Activated CD8-positive, alpha-beta T cell treated with anti-CD3 and anti-CD28 coated beads, Interleukin-2, amount 10 ng/mL, durations not matched to agents 7 days and 5 days (primary cell): ENCODE measurements around the gene ADPGK. TPM values are rescaled to one million over a fixed set of nuclear protein-coding genes. Genes with fewer than 3 reads are reported as not detected.

Source experiments
- ATAC-seq: fragments of 150-1000 bp; cut with Tn5 transposase; one replicate; pipeline ENCODE4 v1.10.0; 2021; ENCODE audit warnings: moderate library complexity
- CTCF ChIA-PET: fragments of 350-600 bp; sonication (Branson Sonifier 250); formaldehyde crosslinking; loops from one replicate; lab custom pipeline; 2021; ENCODE audit warnings: antibody characterized with exemption; lab: Charles Lee
- POLR2A ChIA-PET: fragments of 350-600 bp; sonication (Branson Sonifier 250); formaldehyde crosslinking; loops from one replicate; lab custom pipeline; 2021; ENCODE audit warnings: antibody characterized with exemption; lab: Charles Lee
- DNase-seq: peaks from one replicate; pipeline ENCODE4 v3.0.0-alpha.2; 2020
- H3K27ac Mint-ChIP-seq: one replicate; pipeline ENCODE4 v1.8.0; 2021; ENCODE audit warnings: mild to moderate bottlenecking, mixed read lengths
- H3K27me3 Mint-ChIP-seq: one replicate; pipeline ENCODE4 v1.8.0; 2021; ENCODE audit warnings: low read depth, mixed read lengths
- H3K36me3 Mint-ChIP-seq: one replicate; pipeline ENCODE4 v1.8.0; 2021; ENCODE audit warnings: low read depth, mixed read lengths
- H3K4me1 Mint-ChIP-seq: one replicate; pipeline ENCODE4 v1.8.0; 2021; ENCODE audit warnings: low read depth, mixed read lengths
- H3K4me3 Mint-ChIP-seq: one replicate; pipeline ENCODE4 v1.8.0; 2021; ENCODE audit warnings: mild to moderate bottlenecking, mixed read lengths
- H3K9me3 Mint-ChIP-seq: one replicate; pipeline ENCODE4 v1.8.0; 2022; ENCODE audit warnings: mixed read lengths; ENCODE audit not compliant: insufficient read depth
- total RNA-seq, 2 experiments: library from RNA; stranded (reverse); gene quantifications; one replicate each; pipeline ENCODE4 v1.2.3, GENCODE V29; 2021

The ADPGK gene
- total RNA-seq, 2 experiments from 2014 or later, result 69.3 to 76.2 TPM

DNA sequence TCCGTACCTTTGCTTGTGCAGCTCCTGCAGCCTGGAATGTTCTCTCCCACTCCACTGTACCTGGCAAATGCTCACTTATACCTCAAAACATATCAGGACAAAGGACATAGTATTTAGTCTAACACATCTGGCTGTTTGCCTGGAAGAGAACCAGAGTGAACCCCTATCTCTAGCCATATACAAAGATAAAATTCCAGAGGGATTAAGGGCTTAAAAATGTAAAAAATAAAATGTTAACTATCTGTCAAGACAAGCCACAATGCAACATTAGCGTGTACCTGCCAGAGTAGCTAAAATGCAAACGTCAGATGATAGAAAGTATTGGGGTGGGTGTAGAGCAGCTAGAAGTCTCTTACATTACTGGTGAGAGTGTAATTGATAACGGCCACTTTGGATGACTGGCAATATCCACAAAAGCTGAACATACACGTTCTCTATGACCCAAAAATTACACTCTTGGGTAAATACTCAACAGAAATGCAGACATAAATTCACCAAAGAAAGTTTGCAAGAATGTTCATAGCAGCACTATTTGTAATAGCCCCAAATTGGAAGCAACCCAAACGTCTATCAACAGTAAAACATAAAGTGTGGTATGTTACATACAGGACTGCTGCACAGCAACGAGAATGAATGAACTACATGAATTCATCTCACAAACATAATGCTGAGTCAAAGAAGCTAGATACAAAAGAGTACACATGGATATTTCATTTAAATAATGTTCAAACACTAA lies 18.2 kb upstream of the ADPGK start:
- Mint-ChIP-seq H3K4me1 (peaks cover 6% of the 10 kb centered on the region), H3K9me3 (no peaks in the 10 kb centered on the region), H3K27me3 (peaks cover 32% of the 10 kb centered on the region), H3K4me3 (no peak overlapping the region), H3K36me3 (no peaks in the 10 kb centered on the region), H3K27ac (no peak overlapping the region)
- no peak for DNase-seq
- ATAC-seq, result no peak
- CTCF ChIA-PET, result interaction anchor here (1.3 to 2.0 kb wide), 2 partner anchors 17 to 80 kb away, joined by 3 to 8 read pairs; no protein-coding TSS in a partner anchor
- POLR2A ChIA-PET, result no interaction called here

DNA sequence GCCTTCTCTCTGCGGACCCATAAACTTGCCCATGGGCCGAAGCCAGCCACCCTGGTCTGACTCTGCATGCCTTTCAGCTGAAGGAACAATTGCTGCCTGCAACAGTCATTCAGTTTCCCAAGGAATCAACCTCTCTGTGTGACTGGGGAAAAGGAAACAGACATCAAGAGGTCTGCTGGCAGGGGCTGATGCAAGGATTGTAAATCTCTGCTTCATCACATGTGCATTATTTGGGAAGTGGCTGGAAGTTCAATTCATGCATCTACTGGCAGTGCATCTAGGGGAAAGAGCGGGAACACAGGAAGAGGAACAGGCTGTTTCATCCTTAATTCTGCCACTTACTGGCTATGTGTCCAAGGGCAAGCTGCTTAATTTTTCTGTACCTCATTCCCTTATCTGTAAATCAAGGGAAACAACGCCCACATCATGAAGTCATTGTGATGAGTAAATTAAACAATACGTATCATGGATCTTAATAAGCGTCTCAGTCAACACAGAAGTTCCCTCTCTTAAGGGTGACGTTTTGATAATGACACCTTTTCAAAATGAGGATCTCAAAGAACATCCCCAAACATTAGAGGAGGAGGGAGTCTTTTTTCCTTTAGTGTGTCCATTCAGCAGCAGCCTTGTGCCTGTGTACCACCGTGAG lies 17.4 kb upstream of the ADPGK start:
- ATAC-seq, result no peak
- H3K27me3 Mint-ChIP-seq, result peaks cover 37% of the 10 kb centered on the region
- no peak overlapping the region for H3K4me3 Mint-ChIP-seq
- H3K27ac Mint-ChIP-seq, result no peak overlapping the region
- DNase-seq, result no peak
- no peaks in the 10 kb centered on the region for H3K36me3 Mint-ChIP-seq
- CTCF ChIA-PET, result interaction anchor here (1.3 to 2.0 kb wide), 2 partner anchors 17 to 79 kb away, joined by 3 to 8 read pairs; no protein-coding TSS in a partner anchor
- POLR2A ChIA-PET, result no interaction called here
- H3K9me3 Mint-ChIP-seq, result no peaks in the 10 kb centered on the region
- peaks cover 11% of the 10 kb centered on the region for H3K4me1 Mint-ChIP-seq

DNA sequence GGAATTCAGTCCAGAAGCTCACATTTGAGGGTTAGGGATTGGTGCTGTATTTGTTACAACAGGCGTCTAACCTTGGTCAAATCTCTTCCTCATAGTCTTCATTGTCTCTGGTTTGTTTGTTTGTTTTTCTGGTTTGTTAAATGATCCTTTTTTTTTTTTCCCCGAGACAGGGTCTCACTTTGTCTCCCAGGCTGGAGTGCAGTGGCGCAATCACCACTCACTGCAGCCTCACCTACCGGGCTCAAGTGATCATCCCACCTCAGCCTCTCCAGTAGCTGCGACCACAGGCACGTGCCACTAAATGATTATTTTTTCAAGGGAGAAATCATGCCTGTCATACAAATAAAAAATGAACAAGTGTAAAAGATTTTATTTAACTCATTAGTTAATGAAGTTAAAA lies 14.3 kb upstream of the ADPGK start:
- POLR2A ChIA-PET, result no interaction called here
- CTCF ChIA-PET, result interaction anchor here (0.7 to 1.2 kb wide), 2 partner anchors 75 to 284 kb away, joined by 5 to 7 read pairs; no protein-coding TSS in a partner anchor
- H3K27ac Mint-ChIP-seq, result peak overlapping the region; percentile 20

DNA sequence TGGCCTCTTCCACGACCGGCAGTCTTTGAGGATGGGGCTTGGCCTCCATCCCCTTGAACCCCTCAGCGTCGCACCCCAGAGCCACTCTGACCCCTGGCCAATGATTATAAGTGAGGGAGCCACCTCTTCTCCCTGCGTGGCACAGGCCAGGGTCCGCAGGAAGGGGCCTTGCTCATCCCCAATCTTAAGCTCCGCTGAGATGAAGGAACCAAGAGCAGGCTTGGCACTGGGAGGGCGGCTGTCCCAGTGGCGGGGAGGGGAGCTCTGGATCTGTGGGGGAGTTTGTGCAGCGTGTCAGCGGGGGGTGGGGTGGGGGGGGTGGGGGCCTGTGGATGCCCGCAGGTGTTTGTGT lies 13.8 kb upstream of the ADPGK start:
- Mint-ChIP-seq H3K36me3 (no peaks in the 10 kb centered on the region), H3K9me3 (no peaks in the 10 kb centered on the region), H3K4me1 (peaks cover 18% of the 10 kb centered on the region), H3K4me3 (peak overlapping the region; percentile 69), H3K27ac (no peak overlapping the region), H3K27me3 (peaks cover 46% of the 10 kb centered on the region)
- DNase-seq (no peak), ATAC-seq (no peak)
- ChIA-PET CTCF (interaction anchor here (0.7 to 1.2 kb wide), 2 partner anchors 74 to 285 kb away, joined by 5 to 7 read pairs; no protein-coding TSS in a partner anchor), POLR2A (no interaction called here)

More for the DNA sequence above, 14.3 kb upstream of the ADPGK start:
- Mint-ChIP-seq H3K9me3 (no peaks in the 10 kb centered on the region), H3K4me1 (peaks cover 18% of the 10 kb centered on the region), H3K27me3 (peaks cover 45% of the 10 kb centered on the region), H3K36me3 (no peaks in the 10 kb centered on the region), H3K4me3 (peak overlapping the region; percentile 40)
- DNase-seq (no peak), ATAC-seq (no peak)

DNA sequence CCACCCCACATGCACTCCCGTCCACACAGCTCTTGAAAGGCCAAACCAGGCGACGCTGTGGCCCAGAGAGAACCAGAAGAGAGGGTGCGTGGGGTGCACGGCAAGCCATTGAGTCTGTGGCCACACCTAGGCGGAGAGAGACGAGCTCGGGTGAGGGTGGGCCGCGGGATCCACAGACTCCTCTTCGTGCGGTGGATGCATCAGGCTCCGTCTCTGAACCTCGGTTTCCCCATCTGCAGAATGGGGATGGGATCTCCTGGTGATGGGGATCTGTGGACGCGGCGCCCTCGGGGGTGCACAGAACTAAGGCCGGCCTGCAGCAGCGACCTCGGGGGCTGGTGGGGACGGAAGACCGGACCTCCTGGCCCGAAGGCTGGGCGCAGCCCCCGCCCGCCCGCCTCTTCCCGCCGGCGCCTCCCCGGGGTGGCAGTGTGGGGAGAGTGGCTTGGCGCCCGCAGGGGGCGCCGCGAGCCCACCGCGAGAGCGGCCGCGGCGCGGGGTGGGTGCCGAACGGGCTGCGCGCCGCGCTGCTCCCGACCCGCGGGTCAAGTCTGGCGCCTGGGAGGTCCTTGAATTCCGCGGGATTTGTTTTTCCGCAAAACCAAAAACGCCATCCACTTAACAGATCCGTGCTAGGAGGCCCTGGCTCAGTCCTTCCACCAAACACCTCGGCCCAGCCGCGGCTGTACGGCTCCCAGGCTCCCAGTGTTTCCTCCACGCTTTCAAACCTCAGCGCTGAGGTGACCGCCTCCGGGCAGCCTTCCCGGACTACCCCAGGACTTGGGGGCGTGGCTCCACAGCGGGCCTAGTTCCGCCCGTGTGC lies 13.2 kb upstream of the ADPGK start:
- peak overlapping the region; percentile 77 for H3K4me3 Mint-ChIP-seq
- H3K36me3 Mint-ChIP-seq, result no peaks in the 10 kb centered on the region
- ChIA-PET CTCF (interaction anchor here (1.1 to 3.0 kb wide), 4 partner anchors 12 to 75 kb away, joined by 3 to 12 read pairs (median 8); partner anchors contain the start of gene ADPGK), POLR2A (no interaction called here)
- no peaks in the 10 kb centered on the region for H3K9me3 Mint-ChIP-seq
- H3K27ac Mint-ChIP-seq, result no peak overlapping the region
- DNase-seq (peak; percentile 44), ATAC-seq (peak; percentile 94)
- peaks cover 18% of the 10 kb centered on the region for H3K4me1 Mint-ChIP-seq
- H3K27me3 Mint-ChIP-seq, result peaks cover 42% of the 10 kb centered on the region

DNA sequence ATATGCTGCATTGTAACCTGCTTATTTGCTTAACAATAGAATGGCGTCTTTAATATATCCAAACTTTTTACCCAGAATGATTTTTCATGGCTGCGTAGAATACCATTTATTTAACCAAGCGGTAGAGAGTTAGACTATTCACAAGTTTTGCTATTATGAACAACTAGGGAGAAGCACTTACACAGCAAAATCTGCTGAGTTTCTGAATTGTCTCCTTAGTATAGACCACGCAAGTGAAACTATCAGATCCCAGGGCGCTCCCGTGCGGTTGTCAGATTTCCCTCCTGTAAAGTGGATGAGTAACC lies 12.6 kb upstream of the ADPGK start:
- no peak overlapping the region for H3K27ac Mint-ChIP-seq

DNA sequence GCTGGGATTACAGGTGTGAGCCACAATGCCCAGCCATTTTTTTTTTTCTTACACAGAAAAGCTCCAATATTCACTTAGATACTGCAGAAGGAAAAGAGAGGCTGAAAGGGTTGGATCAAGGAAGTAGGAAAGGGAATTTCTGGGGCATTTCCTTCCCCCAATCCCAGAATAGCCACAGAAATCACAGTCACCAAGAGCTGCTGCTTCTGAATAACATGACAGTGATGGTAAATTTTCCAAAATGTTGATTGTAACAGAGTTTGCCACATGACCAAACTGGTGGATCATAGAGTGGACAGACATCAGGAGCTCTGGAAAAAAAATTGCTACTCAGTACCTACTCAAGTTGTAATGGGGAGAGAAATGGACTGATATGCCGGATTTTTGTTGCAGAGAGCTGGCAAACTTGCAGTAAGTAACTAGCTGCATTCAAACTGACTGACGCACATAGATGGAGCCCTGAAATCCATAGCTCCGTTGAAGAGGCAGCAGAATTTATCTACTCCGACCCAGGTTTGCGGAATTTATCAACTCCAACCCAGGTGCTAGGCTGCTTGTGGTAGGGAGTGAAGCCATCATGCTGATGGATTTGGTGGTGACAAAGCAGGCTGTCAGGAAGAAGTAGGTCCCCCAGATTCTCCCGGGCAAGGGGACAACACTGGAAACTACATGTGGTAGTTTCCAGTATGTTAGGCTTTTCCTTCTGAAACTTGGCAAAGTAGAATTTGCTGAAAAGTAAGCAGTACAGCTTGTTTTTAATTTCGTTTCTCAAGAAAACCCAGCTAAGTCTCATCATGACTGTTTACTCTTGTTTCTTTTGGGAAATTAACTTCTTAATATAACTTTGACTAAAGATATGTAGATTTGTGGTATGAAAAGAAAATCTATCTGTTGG lies 10.5 kb upstream of the ADPGK start:
- peaks cover 31% of the 10 kb centered on the region for H3K27me3 Mint-ChIP-seq
- H3K4me3 Mint-ChIP-seq, result no peak overlapping the region
- ATAC-seq, result no peak
- POLR2A ChIA-PET, result interaction anchor here (1.2 to 1.7 kb wide), 2 partner anchors 9 to 11 kb away, joined by 4 to 6 read pairs; partner anchors contain the start of gene ADPGK
- H3K27ac Mint-ChIP-seq, result no peak overlapping the region
- CTCF ChIA-PET, result interaction anchor here (0.6 to 3.0 kb wide), 8 partner anchors 9 to 447 kb away, joined by 3 to 12 read pairs (median 4); partner anchors contain the start of gene ADPGK
- no peaks in the 10 kb centered on the region for H3K36me3 Mint-ChIP-seq
- H3K9me3 Mint-ChIP-seq, result no peaks in the 10 kb centered on the region
- no peak for DNase-seq
- H3K4me1 Mint-ChIP-seq, result peaks cover 18% of the 10 kb centered on the region

More for the DNA sequence above, 12.6 kb upstream of the ADPGK start:
- Mint-ChIP-seq H3K9me3 (no peaks in the 10 kb centered on the region), H3K4me3 (peak overlapping the region; percentile 77), H3K4me1 (peaks cover 18% of the 10 kb centered on the region), H3K36me3 (no peaks in the 10 kb centered on the region), H3K27me3 (peaks cover 37% of the 10 kb centered on the region)
- POLR2A ChIA-PET, result no interaction called here
- CTCF ChIA-PET, result interaction anchor here (1.1 to 3.0 kb wide), 4 partner anchors 12 to 74 kb away, joined by 3 to 12 read pairs (median 8); partner anchors contain the start of gene ADPGK
- ATAC-seq (no peak), DNase-seq (no peak)

DNA sequence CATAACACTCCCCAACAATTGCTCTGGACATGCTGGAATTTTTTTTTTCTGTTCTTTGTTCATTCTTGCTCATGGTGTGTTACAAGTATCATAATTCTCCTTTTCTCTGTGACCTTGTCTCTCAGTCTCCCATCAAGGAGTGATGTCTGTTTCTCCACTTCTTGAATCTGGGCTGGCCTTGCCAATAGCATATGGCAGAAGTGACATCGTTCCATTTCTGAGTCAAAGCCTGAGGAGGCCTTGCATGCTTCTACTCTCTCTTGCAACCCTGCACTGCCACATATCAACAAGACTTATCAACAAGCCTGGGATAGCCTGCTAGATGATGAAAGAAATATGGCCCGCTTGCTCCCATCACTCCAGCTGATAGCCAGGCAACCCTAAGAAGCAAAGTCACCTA lies 8.9 kb upstream of the ADPGK start:
- Mint-ChIP-seq H3K36me3 (no peaks in the 10 kb centered on the region), H3K4me1 (peaks cover 20% of the 10 kb centered on the region), H3K4me3 (no peak overlapping the region), H3K27ac (no peak overlapping the region), H3K27me3 (peaks cover 29% of the 10 kb centered on the region), H3K9me3 (no peaks in the 10 kb centered on the region)
- ChIA-PET POLR2A (no interaction called here), CTCF (no interaction called here)
- DNase-seq, result no peak
- ATAC-seq, result no peak

DNA sequence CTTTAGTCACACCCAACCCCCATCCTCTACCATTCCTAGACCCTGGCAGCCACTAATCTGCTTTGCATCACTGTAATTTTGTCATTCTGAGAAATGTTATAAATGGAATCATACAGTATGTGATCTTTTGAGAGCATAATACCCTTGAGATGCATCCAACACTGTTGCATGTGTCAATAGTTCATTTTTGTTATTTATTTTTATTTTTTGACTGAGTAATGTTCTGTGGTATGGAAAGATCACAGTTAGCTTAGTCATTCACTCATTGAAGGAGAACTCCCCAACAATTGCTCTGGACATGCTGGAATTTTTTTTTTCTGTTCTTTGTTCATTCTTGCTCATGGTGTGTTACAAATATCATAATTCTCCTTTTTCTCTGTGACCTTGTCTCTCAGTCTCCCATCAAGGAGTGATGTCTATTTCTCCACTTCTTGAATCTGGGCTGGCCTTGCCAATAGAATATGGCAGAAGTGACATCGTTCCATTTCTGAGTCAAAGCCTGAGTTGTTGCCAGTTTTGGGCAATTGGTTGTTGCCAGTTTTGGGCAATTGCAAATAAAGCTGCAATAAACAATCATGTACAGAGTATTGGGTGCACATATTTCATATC lies 6.8 kb upstream of the ADPGK start:
- POLR2A ChIA-PET, result no interaction called here

DNA sequence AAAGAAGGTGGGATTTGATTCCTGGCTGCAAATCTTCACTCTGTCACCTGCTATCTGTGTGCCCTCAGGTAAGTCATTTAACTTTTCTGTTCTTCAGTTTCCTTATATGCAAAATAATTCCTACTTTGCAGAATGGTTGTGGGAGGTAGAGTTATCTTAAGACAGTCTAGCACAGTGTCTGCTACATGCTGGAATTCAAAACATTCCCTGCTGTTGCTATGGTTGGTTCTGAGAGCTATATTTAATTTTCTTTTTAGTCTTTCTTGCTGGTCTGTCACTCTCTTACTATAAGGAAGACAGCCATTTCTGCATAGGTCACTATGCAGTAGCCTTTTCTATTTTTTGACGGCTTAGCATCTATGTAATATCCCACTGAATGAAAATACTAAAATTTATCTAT lies 4.0 kb upstream of the ADPGK start:
- ChIA-PET CTCF (interaction anchor here (3.8 kb wide), 1 partner anchor 65 kb away, joined by 21 read pairs; no protein-coding TSS in a partner anchor), POLR2A (no interaction called here)
- Mint-ChIP-seq H3K36me3 (peaks cover 5% of the 10 kb centered on the region), H3K9me3 (no peaks in the 10 kb centered on the region), H3K4me3 (no peak overlapping the region), H3K27me3 (peaks cover 12% of the 10 kb centered on the region), H3K4me1 (peaks cover 31% of the 10 kb centered on the region), H3K27ac (no peak overlapping the region)
- no peak for ATAC-seq
- DNase-seq, result no peak

More for the DNA sequence above, 6.8 kb upstream of the ADPGK start:
- no peaks in the 10 kb centered on the region for H3K36me3 Mint-ChIP-seq
- H3K27ac Mint-ChIP-seq, result no peak overlapping the region
- H3K27me3 Mint-ChIP-seq, result peaks cover 24% of the 10 kb centered on the region
- no peak overlapping the region for H3K4me3 Mint-ChIP-seq
- CTCF ChIA-PET, result no interaction called here
- H3K4me1 Mint-ChIP-seq, result peaks cover 27% of the 10 kb centered on the region
- ATAC-seq, result no peak
- no peak for DNase-seq
- H3K9me3 Mint-ChIP-seq, result no peaks in the 10 kb centered on the region
